HUDEP-2 (cell line): ENCODE measurements around the gene CISD1.

ENCODE experiments used
- DNase-seq, 76 experiments: peaks; one replicate each; lab custom pipeline; 2025; ENCODE audit not compliant: unreplicated experiment in 76 of 76; lab: John Stamatoyannopoulos, UW

Gene CISD1

GRCh38 chr10:58264780-58265179 is 4.2 kb upstream of the CISD1 start:
- peak in 3 of 76 experiments; percentile 6 to 25 (median 16) for DNase-seq

GRCh38 chr10:58265249-58265648 is 3.7 kb upstream of the CISD1 start:
- DNase-seq, result no peak

GRCh38 chr10:58266003-58266825 is 2.7 kb upstream of the CISD1 start:
- peak in 5 of 76 experiments; percentile 1 to 18 (median 10) for DNase-seq

GRCh38 chr10:58266826-58267712 is 1.9 kb upstream of the CISD1 start:
- DNase-seq, result peak in 26 of 76 experiments; percentile 1 to 38 (median 23)

- DNase-seq, result peak in 75 of 76 experiments; percentile 37 to 95 (median 88)
Measured at GRCh38 chr10:58267713-58268453, 1.1 kb upstream of the CISD1 start, which contains the start of gene IPMK. IPMK (minus strand) TSS chr10:58267894; CDS start chr10:58267611, 283 bp downstream.

- peak in 3 of 76 experiments; percentile 27 to 80 (median 51) for DNase-seq
Measured at GRCh38 chr10:58268454-58268945, 462 bp upstream of the CISD1 start.

GRCh38 chr10:58269782-58270290 is 874 bp downstream of the CISD1 start:
- DNase-seq, result no peak

- no peak for DNase-seq
Measured at GRCh38 chr10:58275261-58275660, 6.3 kb downstream of the CISD1 start.

GRCh38 chr10:58275908-58276307 is 6.9 kb downstream of the CISD1 start:
- DNase-seq, result no peak

- no peak for DNase-seq
Measured at GRCh38 chr10:58278274-58278961, 9.5 kb downstream of the CISD1 start.

GRCh38 chr10:58278962-58279307 is 10.0 kb downstream of the CISD1 start:
- no peak for DNase-seq

GRCh38 chr10:58280477-58280876 is 11.5 kb downstream of the CISD1 start:
- no peak for DNase-seq

GRCh38 chr10:58281092-58281752 is 12.3 kb downstream of the CISD1 start:
- DNase-seq, result no peak

- DNase-seq, result no peak
Measured at GRCh38 chr10:58282615-58283014, 13.7 kb downstream of the CISD1 start.

GRCh38 chr10:58291538-58292174 is 22.7 kb downstream of the CISD1 start:
- peak in 35 of 76 experiments; percentile 1 to 63 (median 26) for DNase-seq

- no peak for DNase-seq
Measured at GRCh38 chr10:58293989-58294388, 25.0 kb downstream of the CISD1 start.

GRCh38 chr10:58299580-58299979 is 30.6 kb downstream of the CISD1 start:
- DNase-seq, result peak in 40 of 76 experiments; percentile 1 to 51 (median 22)

GRCh38 chr10:58300676-58301075 is 31.7 kb downstream of the CISD1 start:
- no peak for DNase-seq

- no peak for DNase-seq
Measured at GRCh38 chr10:58302254-58302653, 33.3 kb downstream of the CISD1 start.
